OCI-LY3 (cell line): Measurements from ENCODE around the gene GNAI1.

Experiments used
- H2AFZ ChIP-seq: fragments of 200-600, 300-600 bp; shearing (Covaris generic); 2 replicates; pipeline ENCODE4 v1.6.0; 2014; ENCODE audit warnings: antibody characterized with exemption, low read depth, low read length
- H3K27ac ChIP-seq: fragments of 200-600, 300-600 bp; sonication (generic); 2 replicates; pipeline ENCODE4 v1.5.1; 2014; ENCODE audit warnings: mild to moderate bottlenecking, low read length, moderate library complexity, mixed read lengths
- H3K27me3 ChIP-seq: fragments of 200-600, 300-600 bp; sonication (generic); 2 replicates; pipeline ENCODE4 v1.6.1; 2014; ENCODE audit warnings: low read depth, low read length, mixed read lengths
- H3K36me3 ChIP-seq: fragments of 200-600, 300-600 bp; sonication (generic); replicated peaks from 2 replicates; pipeline ENCODE3; 2014; ENCODE audit warnings: low read depth, low read length, mixed read lengths
- H3K4me1 ChIP-seq: fragments of 300-600, 200-600 bp; sonication (generic); 2 replicates; pipeline ENCODE4 v1.6.1; 2014; ENCODE audit warnings: low read length, mixed read lengths
- H3K4me2 ChIP-seq: fragments of 200-600, 300-600 bp; sonication (generic); 2 replicates; pipeline ENCODE4 v1.6.1; 2014; ENCODE audit warnings: low read length, mixed read lengths
- H3K4me3 ChIP-seq: fragments of 300-600, 200-600 bp; sonication (generic); 2 replicates; pipeline ENCODE4 v1.5.1; 2014; ENCODE audit warnings: antibody characterized with exemption, mild to moderate bottlenecking, low read length, moderate library complexity
- H3K79me2 ChIP-seq: fragments of 300-600, 200-600 bp; shearing (Covaris generic); 2 replicates; pipeline ENCODE4 v1.6.1; 2014; ENCODE audit warnings: mild to moderate bottlenecking, low read length, mixed read lengths
- H3K9ac ChIP-seq: fragments of 300-600, 200-600 bp; shearing (Covaris generic); 2 replicates; pipeline ENCODE4 v1.6.0; 2014; ENCODE audit warnings: mild to moderate bottlenecking, low read length, moderate library complexity
- H3K9me3 ChIP-seq: fragments of 200-600, 300-600 bp; shearing (Covaris generic); 2 replicates; pipeline ENCODE4 v1.6.1; 2014; ENCODE audit warnings: low read length, mixed read lengths; ENCODE audit not compliant: insufficient read depth
- H4K20me1 ChIP-seq: fragments of 200-600, 300-600 bp; sonication (generic); 2 replicates; pipeline ENCODE4 v1.6.1; 2016; ENCODE audit warnings: low read length, mixed read lengths; ENCODE audit not compliant: insufficient read depth
- EZH2phosphoT487 ChIP-seq: fragments of 200-600 bp; shearing (Covaris generic); IDR thresholded peaks from 2 replicates; pipeline ENCODE4 v1.6.1; 2018; ENCODE audit warnings: antibody characterized with exemption, mixed run types, low read depth
- TF ChIP-seq, protein P1 (sequence below): fragments of 200-600, 300-600 bp; sonication (generic); IDR thresholded peaks from 2 replicates; pipeline ENCODE4 v1.5.1; 2014; ENCODE audit warnings: antibody characterized with exemption, low read length, low read depth

Gene GNAI1

DNA sequence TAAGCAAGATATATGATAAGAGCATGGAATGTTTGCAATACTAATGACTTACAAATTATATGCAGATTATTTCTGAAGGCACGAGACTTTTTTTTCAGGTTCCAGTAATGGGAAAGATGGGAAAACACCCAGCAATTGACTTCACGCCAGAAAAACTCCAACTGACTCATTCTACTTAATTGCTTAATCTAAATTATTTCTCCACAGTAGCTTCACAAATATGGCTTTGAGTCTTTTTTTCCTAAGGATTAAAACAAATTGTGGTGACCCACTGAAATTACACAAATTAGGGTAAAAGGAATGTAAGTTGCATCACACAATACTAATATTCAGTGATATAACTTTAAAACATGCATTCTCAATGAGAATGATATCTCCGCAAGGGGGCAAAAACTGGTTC, 138.7 kb downstream of the GNAI1 start:
- TF ChIP-seq, protein P1, sequence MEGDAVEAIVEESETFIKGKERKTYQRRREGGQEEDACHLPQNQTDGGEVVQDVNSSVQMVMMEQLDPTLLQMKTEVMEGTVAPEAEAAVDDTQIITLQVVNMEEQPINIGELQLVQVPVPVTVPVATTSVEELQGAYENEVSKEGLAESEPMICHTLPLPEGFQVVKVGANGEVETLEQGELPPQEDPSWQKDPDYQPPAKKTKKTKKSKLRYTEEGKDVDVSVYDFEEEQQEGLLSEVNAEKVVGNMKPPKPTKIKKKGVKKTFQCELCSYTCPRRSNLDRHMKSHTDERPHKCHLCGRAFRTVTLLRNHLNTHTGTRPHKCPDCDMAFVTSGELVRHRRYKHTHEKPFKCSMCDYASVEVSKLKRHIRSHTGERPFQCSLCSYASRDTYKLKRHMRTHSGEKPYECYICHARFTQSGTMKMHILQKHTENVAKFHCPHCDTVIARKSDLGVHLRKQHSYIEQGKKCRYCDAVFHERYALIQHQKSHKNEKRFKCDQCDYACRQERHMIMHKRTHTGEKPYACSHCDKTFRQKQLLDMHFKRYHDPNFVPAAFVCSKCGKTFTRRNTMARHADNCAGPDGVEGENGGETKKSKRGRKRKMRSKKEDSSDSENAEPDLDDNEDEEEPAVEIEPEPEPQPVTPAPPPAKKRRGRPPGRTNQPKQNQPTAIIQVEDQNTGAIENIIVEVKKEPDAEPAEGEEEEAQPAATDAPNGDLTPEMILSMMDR: no peak
- TF ChIP-seq EZH2phosphoT487: no peak
- Histone ChIP-seq H3K4me1 (no peaks in the 10 kb centered on the region), H3K79me2 (no peaks in the 10 kb centered on the region), H3K27me3 (no peaks in the 10 kb centered on the region), H3K9me3 (no peaks in the 10 kb centered on the region), H3K4me2 (no peak overlapping the region), H3K9ac (no peak overlapping the region), H2AFZ (no peak overlapping the region), H4K20me1 (no peaks in the 10 kb centered on the region), H3K27ac (no peak overlapping the region), H3K4me3 (no peak overlapping the region), H3K36me3 (no peaks in the 10 kb centered on the region)

DNA sequence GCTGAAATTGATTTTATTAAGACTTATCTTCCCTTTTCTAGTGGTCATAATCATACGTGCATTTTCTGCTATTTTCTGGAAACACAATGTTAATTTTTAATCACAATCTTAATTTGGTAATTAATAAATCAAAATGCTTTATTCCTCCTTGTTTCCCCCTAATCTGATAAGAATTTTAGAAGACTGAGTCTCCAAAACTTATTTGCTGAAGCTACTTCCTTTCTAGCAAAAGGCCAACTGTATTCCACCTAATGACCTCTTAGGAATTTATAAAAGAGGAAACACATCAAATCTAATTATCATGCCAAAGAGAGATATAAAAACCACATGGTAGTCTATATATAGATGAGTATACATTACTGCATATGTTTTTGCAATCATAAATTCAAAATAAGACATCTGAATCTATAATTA, 140.6 kb downstream of the GNAI1 start:
- Histone ChIP-seq H3K79me2 (no peaks in the 10 kb centered on the region), H3K9me3 (no peaks in the 10 kb centered on the region), H3K4me1 (no peaks in the 10 kb centered on the region), H3K9ac (no peak overlapping the region), H3K27ac (no peak overlapping the region), H3K4me2 (no peak overlapping the region), H4K20me1 (no peaks in the 10 kb centered on the region), H2AFZ (no peak overlapping the region), H3K27me3 (no peaks in the 10 kb centered on the region), H3K4me3 (no peak overlapping the region), H3K36me3 (no peaks in the 10 kb centered on the region)
- TF ChIP-seq EZH2phosphoT487: no peak
- TF ChIP-seq, protein P1: no peak
